Sigmoid colon (tissue), 7 donors: Measurements from ENCODE around the gene PER3. TPM values are rescaled to one million over a fixed set of nuclear protein-coding genes. Genes with fewer than 3 reads are reported as not detected.
A peak's percentile ranks its signal among the peaks of the same experiment; 100 is the strongest.

Source experiments
- DNase-seq: peaks from one replicate; pipeline ENCODE4 v3.0.0-alpha.2; 2019
- H3K27ac ChIP-seq, 4 donors: fragments of 200-600 bp; sonication (generic); one replicate each; pipeline ENCODE4 v1.5.1; 2016 to 2019; ENCODE audit warnings: mild to moderate bottlenecking in 1 of 4
- H3K27me3 ChIP-seq, 3 donors: fragments of 200-600 bp; sonication (generic); one replicate each; pipeline ENCODE4 v1.5.1; 2019; ENCODE audit warnings: mild to moderate bottlenecking in 1 of 3
- H3K36me3 ChIP-seq, 4 donors: fragments of 200-600 bp; sonication (generic); one replicate each; pipeline ENCODE4 v1.5.1; 2016 to 2019
- H3K4me1 ChIP-seq, 4 donors: fragments of 200-600 bp; sonication (generic); one replicate each; pipeline ENCODE4 v1.5.1; 2017 to 2019
- H3K4me3 ChIP-seq, 4 donors: fragments of 200-600 bp; sonication (generic); one replicate each; pipeline ENCODE4 v1.5.1; 2017 to 2019; ENCODE audit warnings: mild to moderate bottlenecking in 2 of 4, moderate library complexity in 1 of 4
- H3K9me3 ChIP-seq, 4 donors: fragments of 200-600 bp in 3 of 4; sonication (generic) in 3 of 4; one replicate each; pipeline versions ENCODE4 v1.5.1 to v1.6.1; 2013 to 2019
- CTCF ChIP-seq, 4 experiments: fragments of 450-650 bp in 3 of 4; fragments of 200-600 bp in 1 of 4; IDR thresholded peaks; one replicate each; pipeline ENCODE4 v1.5.1; 2016 to 2019; ENCODE audit warnings: antibody characterized with exemption in 4 of 4, mild to moderate bottlenecking in 3 of 4, moderate library complexity in 2 of 4
- EP300 ChIP-seq, 4 donors: sonication (generic); formaldehyde crosslinking; IDR thresholded peaks; one replicate each; pipeline ENCODE4 v1.6.1; 2017; ENCODE audit warnings: antibody characterized with exemption in 4 of 4
- POLR2A ChIP-seq, 2 donors: fragments of 450-650 bp; IDR thresholded peaks; one replicate each; pipeline ENCODE4 v1.6.1; 2016; ENCODE audit warnings: antibody characterized with exemption in 2 of 2, mild to moderate bottlenecking in 2 of 2, moderate library complexity in 2 of 2
- POLR2AphosphoS5 ChIP-seq, 4 donors: sonication (generic); formaldehyde crosslinking; IDR thresholded peaks; one replicate each; pipeline ENCODE4 v1.6.1; 2017; ENCODE audit warnings: antibody characterized with exemption in 4 of 4
- WGBS, 2 donors: extraction: QIAGEN DNeasy Blood & Tissue Kit; methylation state at CpG; one replicate each; pipeline ENCODE4 v1.1.7; 2013; 5-methylcytosine and 5-hydroxymethylcytosine counted together
- intact Hi-C: fragments of 100-400 bp; cut with DNase I; formaldehyde crosslinking; loops from one replicate; pipeline ENCODE4 v1.15.1; 2023
- polyA plus RNA-seq, 3 donors: library from polyadenylated mRNA; stranded (reverse); fragments of 200-250 nt; gene quantifications; one replicate each; pipeline ENCODE4 v1.2.3, GENCODE V29; 2013
- total RNA-seq, 4 donors: library from RNA; depleted of rRNA; stranded (reverse); fragments of >200 nt; gene quantifications; one replicate each; pipeline ENCODE4 v1.1.0, GENCODE V29; 2016
- donor health status: healthy with polysubstance abuse.
- donor health status: Bipolar disorder and iron deficiency.
- donor health status: healthy.

Gene PER3
- total and polyA plus RNA-seq, 7 donors = 2.1 to 57.1 (median 36.1) TPM

- TF ChIP-seq CTCF (IDR thresholded peaks at IDR 0.05) (peak; percentile 63 to 80 (median 76)), POLR2AphosphoS5 (IDR thresholded peaks at IDR 0.05) (no peak)
- DNase-seq = peak; percentile 77
- H3K4me3 ChIP-seq = peak overlapping the region; percentile 2 to 40 (median 37)
- WGBS, 2 donors = 34% methylated on average over 18 of the region's 18 CpGs
- H3K27me3 ChIP-seq = no peaks in the 10 kb centered on the region
- H3K4me1 ChIP-seq = peaks cover 0 to 25% (median 3%) of the 10 kb centered on the region in 4 donors
- intact Hi-C loops = loop anchor here (1.0 to 5.0 kb wide), 3 partner anchors 48 to 150 kb away; no protein-coding TSS in a partner anchor
- no peaks in the 10 kb centered on the region for H3K36me3 ChIP-seq
- peak overlapping the region in 3 of 4 donors; percentile 6 to 49 (median 17) for H3K27ac ChIP-seq
- H3K9me3 ChIP-seq = no peaks in the 10 kb centered on the region
Measured at GRCh38 chr1:7752512-7753417, 31.3 kb upstream of the PER3 start.

GRCh38 chr1:7753641-7754040, 30.4 kb upstream of the PER3 start:
- no peaks in the 10 kb centered on the region for H3K36me3 ChIP-seq
- 61 to 76% methylated on average over 3 of the region's 3 CpGs for WGBS, 2 donors
- H3K9me3 ChIP-seq = no peaks in the 10 kb centered on the region
- peaks cover 0 to 25% (median 3%) of the 10 kb centered on the region in 4 donors for H3K4me1 ChIP-seq
- H3K27ac ChIP-seq = no peak overlapping the region
- DNase-seq = no peak
- H3K27me3 ChIP-seq = no peaks in the 10 kb centered on the region
- intact Hi-C loops = loop anchor here (5.0 kb wide), 1 partner anchor 149 kb away; no protein-coding TSS in a partner anchor
- no peak for TF ChIP-seq EP300 (IDR thresholded peaks at IDR 0.05)
- no peak overlapping the region for H3K4me3 ChIP-seq

- H3K9me3 ChIP-seq = no peaks in the 10 kb centered on the region
- no peaks in the 10 kb centered on the region for H3K27me3 ChIP-seq
- TF ChIP-seq EP300 (IDR thresholded peaks at IDR 0.05) = no peak
- H3K36me3 ChIP-seq = no peaks in the 10 kb centered on the region
- no peak for DNase-seq
- peaks cover 0 to 25% (median 3%) of the 10 kb centered on the region in 4 donors for H3K4me1 ChIP-seq
- intact Hi-C loops = loop anchor here (5.0 kb wide), 1 partner anchor 148 kb away; no protein-coding TSS in a partner anchor
- no peak overlapping the region for H3K27ac ChIP-seq
- WGBS, 2 donors = 45 to 52% methylated on average over 3 of the region's 3 CpGs
- no peak overlapping the region for H3K4me3 ChIP-seq
Measured at GRCh38 chr1:7754234-7754633, 29.9 kb upstream of the PER3 start.

- Histone ChIP-seq H3K27me3 (no peaks in the 10 kb centered on the region), H3K27ac (no peak overlapping the region), H3K9me3 (no peaks in the 10 kb centered on the region), H3K4me1 (peaks cover 0 to 25% (median 3%) of the 10 kb centered on the region in 4 donors), H3K4me3 (no peak overlapping the region), H3K36me3 (no peaks in the 10 kb centered on the region)
- TF ChIP-seq POLR2A (IDR thresholded peaks at IDR 0.05) = no peak
- no peak for TF ChIP-seq EP300 (IDR thresholded peaks at IDR 0.05)
- TF ChIP-seq CTCF (IDR thresholded peaks at IDR 0.05) = no peak
- TF ChIP-seq POLR2AphosphoS5 (IDR thresholded peaks at IDR 0.05) = no peak
- intact Hi-C loops = no loop called here
- 46 to 94% methylated on average over 1 of the region's 1 CpG for WGBS, 2 donors
- no peak for DNase-seq
Measured at GRCh38 chr1:7755448-7755847, 28.6 kb upstream of the PER3 start.

- Histone ChIP-seq H3K9me3 (no peaks in the 10 kb centered on the region), H3K27ac (no peak overlapping the region), H3K27me3 (no peaks in the 10 kb centered on the region), H3K36me3 (no peaks in the 10 kb centered on the region), H3K4me1 (no peaks in the 10 kb centered on the region), H3K4me3 (no peak overlapping the region)
- WGBS, 2 donors = 81 to 86% methylated on average over 6 of the region's 6 CpGs
- intact Hi-C loops = no loop called here
- TF ChIP-seq POLR2A (IDR thresholded peaks at IDR 0.05) (no peak), POLR2AphosphoS5 (IDR thresholded peaks at IDR 0.05) (no peak)
- no peak for DNase-seq
Measured at GRCh38 chr1:7760245-7760644, 23.8 kb upstream of the PER3 start.

GRCh38 chr1:7761103-7761502, 23.0 kb upstream of the PER3 start:
- no peak for TF ChIP-seq POLR2AphosphoS5 (IDR thresholded peaks at IDR 0.05)
- no peak for TF ChIP-seq CTCF (IDR thresholded peaks at IDR 0.05)
- no peak for TF ChIP-seq POLR2A (IDR thresholded peaks at IDR 0.05)
- no peak for TF ChIP-seq EP300 (IDR thresholded peaks at IDR 0.05)
- H3K4me1 ChIP-seq = no peaks in the 10 kb centered on the region
- intact Hi-C loops = no loop called here
- H3K36me3 ChIP-seq = no peaks in the 10 kb centered on the region
- no peaks in the 10 kb centered on the region for H3K9me3 ChIP-seq
- DNase-seq = no peak
- 88 to 90% methylated on average over 3 of the region's 3 CpGs for WGBS, 2 donors
- no peak overlapping the region for H3K27ac ChIP-seq
- H3K27me3 ChIP-seq = no peaks in the 10 kb centered on the region
- no peak overlapping the region for H3K4me3 ChIP-seq
